Daoy (cell line): ENCODE measurements around the gene KIAA2012. TPM values are rescaled to one million over a fixed set of nuclear protein-coding genes. Genes with fewer than 3 reads are reported as not detected.
"Not testable (repeated sequence)": the region's sequence is repeated elsewhere in the genome, so short reads cannot be mapped to it uniquely, and the experiment has no call there.

Experiments used
- DNase-seq: peaks from one replicate; pipeline ENCODE4 v3.0.0-alpha.2; 2015; ENCODE audit warnings: low read depth
- total RNA-seq: library from RNA; depleted of rRNA; stranded (reverse); fragments of >200 nt; shearing (Covaris generic); gene quantifications from 2 replicates; pipeline ENCODE4 v1.2.3, GENCODE V29; 2014

The KIAA2012 gene
- total RNA-seq, 1 experiment from 2014 or later, result not detected

- no peak for DNase-seq
These were observed 42.5 kb downstream of the KIAA2012 start for GRCh38 chr2:202115479-202115971.

GRCh38 chr2:202116691-202117090, 43.6 kb downstream of the KIAA2012 start:
- no peak for DNase-seq

GRCh38 chr2:202118168-202118567, 45.1 kb downstream of the KIAA2012 start:
- no peak for DNase-seq

GRCh38 chr2:202120828-202121227, 47.8 kb downstream of the KIAA2012 start:
- DNase-seq, result no peak

GRCh38 chr2:202121532-202122162, 48.6 kb downstream of the KIAA2012 start:
- DNase-seq, result no peak

- no peak for DNase-seq
These were observed 49.1 kb downstream of the KIAA2012 start for GRCh38 chr2:202122163-202122540.

GRCh38 chr2:202122980-202123720, 50.1 kb downstream of the KIAA2012 start:
- no peak for DNase-seq

- DNase-seq, result no peak
These were observed 51.2 kb downstream of the KIAA2012 start for GRCh38 chr2:202124286-202124685.

- no peak for DNase-seq
These were observed 54.8 kb downstream of the KIAA2012 start for GRCh38 chr2:202127687-202128331.

- DNase-seq, result no peak
These were observed 56.8 kb downstream of the KIAA2012 start for GRCh38 chr2:202129841-202130240.

GRCh38 chr2:202133200-202133908, 60.3 kb downstream of the KIAA2012 start:
- no peak for DNase-seq

GRCh38 chr2:202133909-202134265, 60.8 kb downstream of the KIAA2012 start:
- DNase-seq, result no peak

GRCh38 chr2:202135091-202135874, 62.2 kb downstream of the KIAA2012 start:
- DNase-seq, result peak; percentile 75

GRCh38 chr2:202136039-202136438, 63.0 kb downstream of the KIAA2012 start:
- not testable (repeated sequence) for DNase-seq

GRCh38 chr2:202136526-202136925, 63.5 kb downstream of the KIAA2012 start:
- DNase-seq, result no peak

GRCh38 chr2:202140522-202141252, 67.6 kb downstream of the KIAA2012 start:
- DNase-seq, result no peak

- no peak for DNase-seq
These were observed 68.4 kb downstream of the KIAA2012 start for GRCh38 chr2:202141329-202141947.

GRCh38 chr2:202142540-202142939, 69.5 kb downstream of the KIAA2012 start:
- DNase-seq, result no peak

- no peak for DNase-seq
These were observed 74.7 kb downstream of the KIAA2012 start for GRCh38 chr2:202147775-202148174.

- no peak for DNase-seq
These were observed 75.6 kb downstream of the KIAA2012 start for GRCh38 chr2:202148515-202149154.
